Islet of Langerhans (tissue), 1 donor: ENCODE measurements around the gene CPS1.

Experiments
- FAIRE-seq: peaks from one replicate; lab custom pipeline; 2011; peaks lifted over from hg19 to GRCh38; lab: Jason Lieb, UNC

Gene CPS1

GRCh38 chr2:210546424-210547208 lies 9.8 kb upstream of the CPS1 start:
- FAIRE-seq: no peak

GRCh38 chr2:210548031-210548430 lies 8.4 kb upstream of the CPS1 start:
- no peak for FAIRE-seq

GRCh38 chr2:210548878-210549384 lies 7.5 kb upstream of the CPS1 start:
- no peak for FAIRE-seq

- FAIRE-seq: no peak
These were observed 5.4 kb upstream of the CPS1 start for GRCh38 chr2:210551001-210551400.

- no peak for FAIRE-seq
These were observed 3.0 kb upstream of the CPS1 start for GRCh38 chr2:210553373-210553772.

GRCh38 chr2:210555555-210555954 lies 844 bp upstream of the CPS1 start:
- no peak for FAIRE-seq

- FAIRE-seq: no peak
These were observed 1.3 kb downstream of the CPS1 start for GRCh38 chr2:210557721-210558120.

GRCh38 chr2:210558708-210559107 lies 2.3 kb downstream of the CPS1 start:
- no peak for FAIRE-seq

GRCh38 chr2:210559182-210559581 lies 2.8 kb downstream of the CPS1 start:
- FAIRE-seq: no peak

- no peak for FAIRE-seq
These were observed 5.1 kb downstream of the CPS1 start for GRCh38 chr2:210561475-210561874.

- FAIRE-seq: peak; percentile 51
These were observed 5.7 kb downstream of the CPS1 start for GRCh38 chr2:210562091-210562490.

GRCh38 chr2:210562502-210563080 lies 6.2 kb downstream of the CPS1 start:
- FAIRE-seq: no peak

GRCh38 chr2:210567279-210567678 lies 10.9 kb downstream of the CPS1 start:
- FAIRE-seq: no peak

GRCh38 chr2:210568108-210568507 lies 11.7 kb downstream of the CPS1 start:
- FAIRE-seq: no peak

GRCh38 chr2:210577263-210578071 lies 21.1 kb downstream of the CPS1 start:
- FAIRE-seq: peak; percentile 17

GRCh38 chr2:210584834-210585233 lies 28.4 kb downstream of the CPS1 start:
- FAIRE-seq: no peak

GRCh38 chr2:210586381-210586780 lies 30.0 kb downstream of the CPS1 start:
- FAIRE-seq: no peak

- FAIRE-seq: no peak
These were observed 35.3 kb downstream of the CPS1 start for GRCh38 chr2:210591663-210592062.

GRCh38 chr2:210592726-210593125 lies 36.3 kb downstream of the CPS1 start:
- no peak for FAIRE-seq

- FAIRE-seq: no peak
These were observed 36.8 kb downstream of the CPS1 start for GRCh38 chr2:210593166-210593565.

- FAIRE-seq: no peak
These were observed 41.8 kb downstream of the CPS1 start for GRCh38 chr2:210598219-210598618.

GRCh38 chr2:210599476-210599875 lies 43.1 kb downstream of the CPS1 start:
- FAIRE-seq: no peak

GRCh38 chr2:210604666-210605065 lies 48.3 kb downstream of the CPS1 start:
- FAIRE-seq: no peak
